ENCODE results near the gene PXT1.
"Not testable (repeated sequence)": the region's sequence is repeated elsewhere in the genome, so short reads cannot be mapped to it uniquely, and the experiment has no call there.

Gene PXT1

GRCh38 chr6:36431197-36431596 lies 11.5 kb downstream of the PXT1 start:
- no peak for ATAC-seq (replicated peaks)
- H3K27ac Mint-ChIP-seq, result no peak overlapping the region
- H3K4me1 Mint-ChIP-seq, result peaks cover 8 to 10% of the 10 kb centered on the region in 2 donors
- no peaks in the 10 kb centered on the region for H3K27me3 Mint-ChIP-seq
- H3K36me3 Mint-ChIP-seq, result no peaks in the 10 kb centered on the region
- no peaks in the 10 kb centered on the region for H3K9me3 Mint-ChIP-seq
- no peak for DNase-seq
- no peak overlapping the region for H3K4me3 Mint-ChIP-seq

GRCh38 chr6:36430351-36430750 lies 12.3 kb downstream of the PXT1 start:
- H3K9me3 Mint-ChIP-seq, result no peaks in the 10 kb centered on the region
- no peak overlapping the region for H3K27ac Mint-ChIP-seq
- no peak for DNase-seq
- no peak for ATAC-seq (replicated peaks)
- H3K36me3 Mint-ChIP-seq, result no peaks in the 10 kb centered on the region
- H3K27me3 Mint-ChIP-seq, result no peaks in the 10 kb centered on the region
- H3K4me1 Mint-ChIP-seq, result peaks cover 8 to 10% of the 10 kb centered on the region in 2 donors
- no peak overlapping the region for H3K4me3 Mint-ChIP-seq

DNA sequence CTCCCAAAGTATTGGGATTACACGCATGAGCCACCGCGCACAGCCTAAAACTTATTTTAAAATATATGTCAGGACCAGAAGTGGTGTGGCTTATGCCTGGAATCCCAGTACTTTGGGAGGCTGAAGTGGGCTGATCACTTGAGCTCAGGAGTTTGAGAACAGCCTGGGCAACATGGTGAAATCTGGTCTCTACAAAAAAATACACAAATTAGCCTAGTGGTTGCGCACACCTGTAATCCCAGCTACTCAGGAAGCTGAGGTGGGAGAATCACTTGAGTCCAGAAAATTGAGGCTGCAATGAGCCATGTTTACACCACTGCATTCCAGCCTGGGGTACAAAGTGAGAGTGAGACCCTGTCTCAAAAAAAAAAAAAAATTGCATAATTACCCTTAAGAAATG lies 13.7 kb downstream of the PXT1 start:
- Mint-ChIP-seq H3K9me3 (no peaks in the 10 kb centered on the region), H3K27me3 (no peaks in the 10 kb centered on the region), H3K27ac (no peak overlapping the region), H3K36me3 (no peaks in the 10 kb centered on the region), H3K4me1 (peaks cover 8 to 11% of the 10 kb centered on the region in 2 donors), H3K4me3 (no peak overlapping the region)
- no peak for DNase-seq
- no peak for ATAC-seq (replicated peaks)

GRCh38 chr6:36426622-36427021 lies 16.0 kb downstream of the PXT1 start:
- Mint-ChIP-seq H3K4me3 (no peak overlapping the region), H3K27me3 (no peaks in the 10 kb centered on the region), H3K9me3 (no peaks in the 10 kb centered on the region), H3K27ac (no peak overlapping the region), H3K36me3 (no peaks in the 10 kb centered on the region), H3K4me1 (peaks cover 12 to 18% of the 10 kb centered on the region in 2 donors)
- DNase-seq (no peak), ATAC-seq (replicated peaks) (no peak)

GRCh38 chr6:36423101-36423824 lies 19.4 kb downstream of the PXT1 start:
- peak overlapping the region; percentile 90 to 97 for H3K4me3 Mint-ChIP-seq
- ATAC-seq (replicated peaks) (peak; percentile 99), DNase-seq (peak; percentile 97)
- H3K27me3 Mint-ChIP-seq, result no peaks in the 10 kb centered on the region
- peaks cover 11 to 18% of the 10 kb centered on the region in 2 donors for H3K4me1 Mint-ChIP-seq
- H3K27ac Mint-ChIP-seq, result peak overlapping the region; percentile 91
- H3K36me3 Mint-ChIP-seq, result no peaks in the 10 kb centered on the region
- no peaks in the 10 kb centered on the region for H3K9me3 Mint-ChIP-seq

GRCh38 chr6:36422714-36423100 lies 19.9 kb downstream of the PXT1 start:
- Mint-ChIP-seq H3K27ac (peak overlapping the region; percentile 91), H3K4me1 (peaks cover 11 to 18% of the 10 kb centered on the region in 2 donors), H3K27me3 (no peaks in the 10 kb centered on the region), H3K9me3 (no peaks in the 10 kb centered on the region), H3K36me3 (no peaks in the 10 kb centered on the region), H3K4me3 (peak overlapping the region; percentile 90 to 97)
- DNase-seq (no peak), ATAC-seq (replicated peaks) (no peak)

DNA sequence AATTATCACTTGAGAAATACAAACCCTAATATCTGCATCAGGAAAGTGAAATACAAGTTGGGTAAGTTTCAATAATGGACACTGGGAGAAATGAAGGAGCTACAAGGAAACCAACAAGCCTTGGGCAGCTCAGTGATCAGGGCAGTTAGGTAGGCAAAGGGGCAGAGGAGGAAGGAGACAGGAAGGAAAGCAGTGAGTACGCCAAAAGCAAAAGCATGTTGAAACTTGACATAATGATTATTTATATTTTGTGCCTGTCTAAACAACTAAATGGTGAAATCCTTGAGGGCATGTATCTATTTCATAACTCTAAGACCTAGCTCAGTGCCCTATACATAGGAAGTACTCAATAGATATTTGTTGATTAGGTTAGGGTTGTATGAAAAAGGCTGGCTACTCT lies 23.3 kb downstream of the PXT1 start:
- peaks cover 11 to 18% of the 10 kb centered on the region in 2 donors for H3K4me1 Mint-ChIP-seq
- no peak overlapping the region for H3K4me3 Mint-ChIP-seq
- H3K9me3 Mint-ChIP-seq, result no peaks in the 10 kb centered on the region
- no peak overlapping the region for H3K27ac Mint-ChIP-seq
- no peak for ATAC-seq (replicated peaks)
- DNase-seq, result no peak
- H3K36me3 Mint-ChIP-seq, result no peaks in the 10 kb centered on the region
- peaks cover 0 to 4% of the 10 kb centered on the region in 2 donors for H3K27me3 Mint-ChIP-seq

DNA sequence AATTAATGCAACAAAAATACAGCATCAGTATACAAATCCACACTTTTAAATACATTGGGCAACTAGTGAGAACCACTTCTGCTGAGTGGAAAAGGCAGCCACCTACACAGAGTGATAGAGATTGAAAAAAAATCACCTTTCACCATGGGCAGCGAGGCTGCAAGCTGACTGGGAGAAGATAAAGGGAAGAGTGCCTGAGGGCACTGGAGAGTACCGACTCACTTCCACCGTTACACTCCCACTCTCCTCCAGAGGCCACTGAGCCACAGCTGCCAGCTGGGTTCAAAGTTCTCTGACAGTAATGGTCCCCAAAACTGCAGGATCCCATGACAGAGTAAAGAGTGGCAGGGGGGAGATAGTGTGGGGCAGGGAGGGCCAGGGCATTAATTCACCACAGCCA lies 24.1 kb downstream of the PXT1 start:
- H3K27ac Mint-ChIP-seq, result no peak overlapping the region
- H3K36me3 Mint-ChIP-seq, result no peaks in the 10 kb centered on the region
- H3K4me1 Mint-ChIP-seq, result peaks cover 7 to 13% of the 10 kb centered on the region in 2 donors
- H3K27me3 Mint-ChIP-seq, result peaks cover 0 to 4% of the 10 kb centered on the region in 2 donors
- DNase-seq (no peak), ATAC-seq (replicated peaks) (no peak)
- H3K9me3 Mint-ChIP-seq, result no peaks in the 10 kb centered on the region
- H3K4me3 Mint-ChIP-seq, result no peak overlapping the region

DNA sequence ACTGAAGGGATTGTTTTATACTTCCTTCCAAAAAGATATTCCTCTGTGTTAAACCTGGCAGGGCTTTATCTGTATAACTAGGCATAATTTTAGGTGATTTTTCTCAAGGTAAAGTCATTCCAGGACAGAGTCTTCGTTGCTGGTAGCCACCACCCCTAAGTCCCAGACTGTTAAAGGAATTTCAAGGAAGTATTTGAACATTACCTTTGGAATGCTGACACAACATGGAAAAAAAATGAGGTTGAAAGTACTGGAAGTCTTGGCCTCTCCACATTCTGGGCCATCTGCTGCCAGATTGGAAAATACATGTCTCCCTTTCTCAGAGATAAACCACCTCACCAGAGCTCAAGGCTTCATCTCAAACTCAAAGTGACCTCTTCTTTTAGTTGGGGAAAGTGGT lies 28.2 kb downstream of the PXT1 start:
- no peak for ATAC-seq (replicated peaks)
- Mint-ChIP-seq H3K9me3 (peaks cover 2 to 4% of the 10 kb centered on the region in 2 donors), H3K27ac (no peak overlapping the region)

DNA sequence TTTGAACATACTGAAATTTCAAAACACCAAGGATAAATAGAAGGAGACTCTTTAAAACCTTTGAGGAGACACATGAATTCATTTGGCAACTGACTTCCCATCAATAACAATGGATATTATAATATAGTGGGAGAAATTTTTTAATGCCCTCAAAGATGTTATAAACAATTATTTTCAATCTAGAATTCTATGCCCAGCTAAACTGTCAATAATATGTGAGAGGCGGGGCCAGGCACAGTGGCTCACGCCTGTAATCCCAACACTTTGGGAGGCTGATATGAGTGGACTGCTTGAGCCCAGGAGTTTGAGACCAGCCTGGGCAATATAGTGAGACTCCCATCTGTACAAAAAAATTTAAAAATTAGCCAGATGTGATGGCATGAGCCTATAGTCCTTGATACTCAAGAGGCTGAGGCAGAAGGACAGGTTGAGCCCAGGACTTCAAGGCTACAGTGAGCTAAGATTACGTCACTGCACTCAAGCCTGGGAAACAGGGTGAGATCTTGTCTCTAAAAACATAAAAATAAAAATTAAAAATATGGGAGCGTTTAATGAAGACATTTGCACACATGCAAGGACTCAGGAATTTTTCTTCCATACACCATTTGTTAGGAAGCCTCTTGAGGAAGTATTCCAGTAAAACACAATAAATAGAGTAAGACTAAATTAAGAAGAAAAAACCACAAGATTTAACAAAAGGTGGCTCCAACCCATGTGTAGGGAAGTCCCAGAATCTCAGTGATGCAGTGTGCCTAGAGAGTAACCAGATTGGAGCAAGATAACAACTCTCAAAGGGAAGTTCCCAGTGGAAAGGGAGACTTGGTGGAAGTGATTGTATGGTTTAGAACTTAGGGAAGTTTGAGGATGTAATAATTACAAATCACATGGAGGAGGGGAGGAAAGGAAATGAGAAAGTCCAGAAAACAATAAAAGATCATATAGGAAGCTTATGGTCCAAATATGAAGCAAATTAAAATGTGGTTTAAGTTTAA lies 28.9 kb downstream of the PXT1 start:
- peaks cover 2 to 4% of the 10 kb centered on the region in 2 donors for H3K36me3 Mint-ChIP-seq
- H3K9me3 Mint-ChIP-seq, result peaks cover 2 to 4% of the 10 kb centered on the region in 2 donors
- H3K4me3 Mint-ChIP-seq, result no peak overlapping the region
- no peak for ATAC-seq (replicated peaks)
- H3K27ac Mint-ChIP-seq, result no peak overlapping the region
- no peaks in the 10 kb centered on the region for H3K4me1 Mint-ChIP-seq
- no peak for DNase-seq
- H3K27me3 Mint-ChIP-seq, result peaks cover 17 to 23% of the 10 kb centered on the region in 2 donors

More for the DNA sequence above, 28.2 kb downstream of the PXT1 start:
- Mint-ChIP-seq H3K27me3 (peaks cover 11 to 16% of the 10 kb centered on the region in 2 donors), H3K4me3 (no peak overlapping the region), H3K36me3 (peaks cover 2 to 4% of the 10 kb centered on the region in 2 donors), H3K4me1 (no peaks in the 10 kb centered on the region)
- DNase-seq, result no peak

DNA sequence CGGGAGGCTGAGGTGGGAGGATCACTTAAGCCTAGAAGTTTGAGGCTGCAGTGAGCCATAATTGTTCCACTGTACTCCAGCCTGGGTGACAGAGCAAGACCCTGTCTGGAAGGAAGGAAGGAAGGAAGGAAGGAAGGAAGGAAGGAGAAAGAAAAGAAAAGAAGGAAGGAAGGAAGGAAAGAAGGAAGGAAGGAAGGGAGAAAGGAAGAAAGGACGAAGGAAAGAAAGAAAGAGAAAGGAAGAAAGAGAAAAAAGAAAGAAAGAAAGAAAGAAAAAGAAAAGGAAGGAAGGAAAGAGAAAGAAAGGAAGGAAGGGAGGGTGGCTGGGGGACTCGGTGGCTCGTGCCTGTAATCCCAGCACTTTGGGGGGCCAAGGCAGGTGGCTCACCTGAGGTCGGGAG lies 32.9 kb downstream of the PXT1 start:
- H3K36me3 Mint-ChIP-seq; ATAC-seq (replicated peaks); H3K9me3 Mint-ChIP-seq; H3K4me1 Mint-ChIP-seq; DNase-seq; H3K4me3 Mint-ChIP-seq; H3K27ac Mint-ChIP-seq: not testable (repeated sequence)
- H3K27me3 Mint-ChIP-seq, result peaks cover 25 to 26% of the 10 kb centered on the region in 2 donors

DNA sequence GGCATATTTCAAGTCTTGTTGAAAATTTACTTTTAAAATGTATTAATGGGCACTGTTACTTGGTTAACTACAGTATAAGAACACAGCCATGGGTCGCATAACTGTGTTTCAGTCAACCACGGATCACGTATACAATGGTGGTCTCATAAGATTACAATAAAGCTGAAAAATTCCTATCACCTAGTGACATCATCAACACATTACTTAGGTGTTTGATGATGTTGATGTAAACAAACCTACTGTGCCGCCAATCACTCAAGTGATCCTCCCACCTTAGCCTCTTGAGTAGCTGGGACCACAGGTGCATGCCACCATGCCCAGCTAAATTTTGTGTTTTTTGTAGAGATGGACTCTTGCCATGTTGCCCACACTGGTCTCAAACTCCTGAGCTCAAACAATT lies 38.5 kb downstream of the PXT1 start:
- Mint-ChIP-seq H3K4me3 (no peak overlapping the region), H3K36me3 (no peaks in the 10 kb centered on the region), H3K27me3 (peaks cover 11 to 17% of the 10 kb centered on the region in 2 donors), H3K9me3 (no peaks in the 10 kb centered on the region), H3K4me1 (peaks cover 4 to 10% of the 10 kb centered on the region in 2 donors), H3K27ac (no peak overlapping the region)
- ATAC-seq (replicated peaks) (no peak), DNase-seq (no peak)

GRCh38 chr6:36402481-36402880 lies 40.2 kb downstream of the PXT1 start:
- Mint-ChIP-seq H3K4me1 (peaks cover 4 to 10% of the 10 kb centered on the region in 2 donors), H3K27ac (no peak overlapping the region), H3K27me3 (peaks cover 8 to 10% of the 10 kb centered on the region in 2 donors), H3K9me3 (no peaks in the 10 kb centered on the region), H3K36me3 (no peaks in the 10 kb centered on the region), H3K4me3 (no peak overlapping the region)
- no peak for DNase-seq
- no peak for ATAC-seq (replicated peaks)

DNA sequence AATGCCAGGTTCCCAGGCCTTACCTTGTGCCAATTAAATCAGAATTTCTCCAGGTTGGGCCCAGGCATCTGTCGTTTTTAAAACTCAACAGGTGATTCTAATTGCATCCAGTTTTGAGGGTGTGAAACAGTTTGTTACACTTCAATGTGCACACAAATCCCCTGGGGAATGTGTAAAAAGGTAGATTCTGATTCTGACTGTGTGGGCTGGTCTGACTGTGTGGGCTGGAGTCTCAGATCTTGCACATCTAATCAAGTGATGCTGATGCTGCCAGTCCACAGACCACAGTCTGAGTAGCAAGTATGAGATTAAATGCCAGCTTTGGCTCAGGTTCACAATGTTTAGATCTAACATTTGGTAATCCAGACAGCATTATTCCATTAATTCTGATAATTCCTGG lies 42.7 kb downstream of the PXT1 start:
- Mint-ChIP-seq H3K4me3 (no peak overlapping the region), H3K4me1 (peaks cover 4 to 10% of the 10 kb centered on the region in 2 donors), H3K27ac (no peak overlapping the region), H3K9me3 (no peaks in the 10 kb centered on the region), H3K36me3 (no peaks in the 10 kb centered on the region), H3K27me3 (peaks cover 0 to 6% of the 10 kb centered on the region in 2 donors)
- DNase-seq (peak; percentile 31), ATAC-seq (replicated peaks) (peak; percentile 94 to 98)
